DMS53 treated with DMSO at 0.1 percent for 48 hours (cell line): ENCODE data around the gene FN1.
"Not testable (repeated sequence)": the region's sequence is repeated elsewhere in the genome, so short reads cannot be mapped to it uniquely, and the experiment has no call there.

Source experiments
- DNase-seq: peaks from one replicate; lab custom pipeline; 2025; ENCODE audit not compliant: unreplicated experiment; lab: John Stamatoyannopoulos, UW

FN1 gene

DNA sequence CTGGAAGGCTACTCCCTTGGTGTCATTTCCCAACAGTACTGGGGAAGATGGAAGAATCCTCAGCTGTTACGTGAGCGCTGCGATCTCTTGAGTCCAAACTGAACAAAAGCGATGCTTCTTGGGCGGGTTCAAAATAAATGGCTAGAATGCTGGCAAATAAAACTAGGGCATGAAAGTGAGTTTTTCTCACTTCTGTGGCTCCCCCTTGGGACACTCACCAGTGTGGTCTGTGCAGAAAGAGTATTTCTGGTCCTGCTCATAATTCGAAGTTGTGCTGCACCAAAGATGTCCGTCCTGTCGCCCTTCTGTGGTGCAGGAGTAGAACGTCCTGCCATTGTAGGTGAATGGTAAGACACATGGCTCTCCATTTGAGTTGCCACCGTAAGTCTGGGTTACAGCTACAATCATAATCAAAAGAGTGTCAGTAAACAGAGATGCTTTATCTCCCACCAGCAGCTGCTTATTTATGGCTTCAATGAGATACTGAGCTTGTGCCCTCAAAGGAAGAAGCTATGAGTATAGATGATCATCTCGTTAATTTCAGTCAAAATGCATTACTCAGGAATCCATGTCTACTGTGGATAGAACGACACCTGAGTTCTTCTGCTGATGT is 11.8 kb downstream of the FN1 start:
- no peak for DNase-seq

DNA sequence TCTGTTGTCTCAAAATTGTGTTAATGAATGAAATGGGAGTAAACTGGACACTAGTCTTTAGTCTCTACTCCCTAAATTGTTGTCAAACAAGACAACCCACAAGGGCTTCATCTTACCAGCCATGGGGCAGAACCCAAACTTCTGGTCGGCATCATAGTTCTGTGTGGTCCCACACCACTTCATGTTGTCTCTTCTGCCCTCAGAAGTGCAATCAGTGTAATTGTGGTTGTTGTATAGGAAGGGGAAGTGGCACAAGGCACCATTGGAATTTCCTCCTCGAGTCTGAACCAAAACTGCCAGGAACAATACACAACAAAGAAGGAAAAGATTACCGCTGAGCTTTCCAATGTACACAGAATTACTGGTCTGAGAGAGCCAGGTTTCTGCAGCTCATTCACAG is 12.6 kb downstream of the FN1 start:
- DNase-seq = no peak

DNA sequence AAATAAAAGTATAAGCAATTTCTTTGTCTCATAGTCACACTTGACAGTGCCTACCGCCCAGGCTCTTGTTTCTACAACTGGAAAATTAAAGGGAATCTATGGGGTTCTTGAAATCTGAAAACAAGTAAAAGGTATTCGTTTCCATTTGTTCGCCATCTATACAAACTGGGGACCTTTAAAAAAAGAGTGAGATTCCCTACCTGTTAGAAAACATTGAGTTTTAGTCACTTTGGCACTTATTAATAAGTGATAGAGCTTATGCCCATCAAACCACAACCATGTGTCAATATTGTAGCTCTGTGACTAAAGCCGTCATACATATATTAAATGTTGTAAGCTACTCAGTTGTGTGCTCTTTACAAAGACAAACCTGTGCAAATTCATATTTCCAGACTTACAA is 13.2 kb downstream of the FN1 start:
- no peak for DNase-seq

DNA sequence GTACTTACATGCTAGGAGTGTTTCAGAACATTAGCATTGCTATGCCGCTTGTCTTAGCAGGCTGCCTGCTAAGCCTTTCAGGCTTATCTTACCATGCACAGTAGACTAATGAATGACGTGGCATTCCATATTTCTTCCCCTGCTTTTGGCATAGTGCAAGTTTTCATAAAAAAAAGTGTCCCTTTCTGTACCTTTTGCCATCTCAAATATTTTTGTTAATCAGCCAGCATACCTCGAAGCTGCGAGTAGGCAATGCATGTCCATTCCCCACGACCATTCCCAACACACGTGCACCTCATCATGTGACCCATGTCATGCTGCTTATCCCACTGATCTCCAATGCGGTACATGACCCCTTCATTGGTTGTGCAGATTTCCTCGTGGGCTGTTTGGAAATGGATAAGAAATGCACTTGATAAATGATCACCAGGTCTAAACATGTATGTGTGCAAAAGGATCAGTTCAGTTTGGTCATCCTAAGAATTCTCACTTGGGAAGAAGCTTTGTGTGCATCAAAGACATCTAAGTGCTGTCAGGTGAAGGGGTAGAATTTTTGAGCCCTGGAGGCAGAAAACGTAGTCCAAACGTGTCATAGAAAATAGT is 13.9 kb downstream of the FN1 start:
- no peak for DNase-seq

DNA sequence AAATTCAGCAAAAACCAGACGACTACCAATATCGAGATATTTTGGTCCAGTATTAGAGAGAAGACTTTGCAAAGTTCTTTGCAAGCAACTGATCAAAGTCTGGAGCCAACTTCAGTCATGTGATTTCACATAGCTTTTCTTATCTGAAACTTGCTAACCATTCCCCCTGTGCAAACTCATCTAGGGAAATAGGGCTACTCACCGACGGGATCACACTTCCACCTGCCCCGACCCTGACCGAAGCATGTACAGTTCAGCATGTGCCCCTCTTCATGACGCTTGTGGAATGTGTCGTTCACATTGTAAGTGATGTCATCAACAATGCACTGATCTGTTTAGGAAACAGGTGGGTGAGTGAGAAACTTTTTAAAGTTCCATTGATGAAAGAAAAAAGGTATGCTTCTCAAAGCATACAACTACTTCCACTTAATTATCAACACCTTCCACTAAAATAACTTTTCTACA is 15.4 kb downstream of the FN1 start:
- no peak for DNase-seq

DNA sequence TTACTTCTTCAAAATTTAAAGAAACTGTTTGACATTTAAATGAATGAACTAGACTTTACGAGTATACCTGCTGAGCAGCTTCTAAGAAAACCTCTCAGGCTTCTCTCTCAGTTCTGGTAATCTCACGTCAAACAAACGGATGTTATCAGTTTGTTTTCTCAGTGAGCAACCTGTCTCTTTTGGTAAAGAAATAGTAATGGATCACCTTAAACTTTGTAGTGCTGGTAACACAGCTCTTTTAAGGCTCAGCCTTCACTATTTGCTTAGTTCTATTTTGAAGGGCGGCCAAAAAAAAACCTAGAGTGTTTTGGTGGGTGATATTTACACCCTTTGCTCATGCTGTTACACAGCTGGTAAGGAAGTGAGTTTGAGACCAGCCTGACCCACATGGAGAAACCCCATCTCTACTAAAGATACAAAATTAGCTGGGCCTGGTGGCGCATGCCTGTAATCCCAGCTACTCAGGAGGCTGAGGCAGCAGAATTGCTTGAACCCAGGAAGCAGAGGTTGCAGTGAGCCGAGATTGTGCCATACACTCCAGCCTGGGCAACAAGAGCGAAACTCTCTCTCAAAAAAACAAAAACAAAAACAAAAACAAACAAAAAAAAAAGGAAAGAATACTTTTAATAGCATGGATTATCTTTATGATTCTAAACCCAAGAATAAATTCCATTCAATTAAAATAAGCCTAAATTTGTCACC is 15.9 kb downstream of the FN1 start:
- DNase-seq = peak; percentile 34

DNA sequence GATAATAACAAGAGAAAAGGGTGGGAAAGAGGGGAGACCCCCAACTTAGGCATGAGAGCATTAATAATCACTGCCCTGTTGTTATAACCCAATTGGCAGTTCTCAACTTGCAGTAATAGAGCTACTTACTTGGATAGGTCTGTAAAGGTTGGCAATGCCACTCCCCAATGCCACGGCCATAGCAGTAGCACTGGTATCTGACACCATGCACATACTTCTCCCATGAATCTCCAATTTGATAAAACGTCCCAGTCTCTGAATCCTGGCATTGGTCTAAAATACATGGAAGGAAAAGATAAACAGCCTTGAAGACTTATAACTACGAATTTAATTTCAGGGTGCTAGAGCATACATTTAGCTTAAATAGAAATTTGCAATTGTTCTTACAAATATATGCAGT is 16.8 kb downstream of the FN1 start:
- DNase-seq = no peak

DNA sequence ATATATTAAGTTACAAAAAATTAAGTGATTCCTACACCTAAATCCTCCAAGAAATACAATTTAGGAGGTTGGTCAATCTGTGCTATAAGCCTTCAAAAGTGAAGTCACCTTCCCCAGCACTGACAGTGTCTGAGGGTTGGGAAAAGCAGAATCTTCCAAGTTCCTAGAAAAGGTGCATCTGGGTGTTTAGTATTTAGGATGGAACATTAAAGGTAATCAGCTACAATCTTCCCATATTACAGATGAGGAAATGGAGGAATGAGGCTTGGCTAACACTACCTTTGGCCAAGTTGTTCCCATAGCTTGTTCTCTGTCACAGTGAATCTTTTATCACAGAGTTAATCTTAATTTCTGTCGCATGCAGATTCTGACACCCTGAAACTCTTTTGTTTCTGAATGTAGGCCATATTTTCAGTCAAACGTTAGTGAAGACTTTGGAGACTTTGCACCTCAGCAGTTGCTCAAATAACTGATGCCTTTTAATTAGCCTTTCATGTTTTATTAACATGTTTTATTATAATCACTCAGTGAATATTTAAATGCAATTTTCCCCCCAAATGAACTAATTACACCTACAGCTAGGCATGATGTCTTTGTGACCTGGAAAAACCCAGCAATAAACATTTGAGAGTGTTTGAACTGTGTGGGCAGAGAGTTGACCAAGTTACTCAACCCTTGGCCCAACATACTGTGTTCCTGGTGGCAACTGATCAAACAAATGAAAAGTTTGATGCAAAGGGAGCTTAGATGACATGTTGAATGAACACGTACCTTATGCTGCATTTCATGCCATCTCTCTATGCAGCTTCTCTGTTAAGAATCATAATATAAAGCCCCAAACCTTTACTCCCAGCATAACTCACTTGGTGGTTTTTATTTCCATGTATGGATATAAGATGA is 17.6 kb downstream of the FN1 start:
- DNase-seq = no peak

DNA sequence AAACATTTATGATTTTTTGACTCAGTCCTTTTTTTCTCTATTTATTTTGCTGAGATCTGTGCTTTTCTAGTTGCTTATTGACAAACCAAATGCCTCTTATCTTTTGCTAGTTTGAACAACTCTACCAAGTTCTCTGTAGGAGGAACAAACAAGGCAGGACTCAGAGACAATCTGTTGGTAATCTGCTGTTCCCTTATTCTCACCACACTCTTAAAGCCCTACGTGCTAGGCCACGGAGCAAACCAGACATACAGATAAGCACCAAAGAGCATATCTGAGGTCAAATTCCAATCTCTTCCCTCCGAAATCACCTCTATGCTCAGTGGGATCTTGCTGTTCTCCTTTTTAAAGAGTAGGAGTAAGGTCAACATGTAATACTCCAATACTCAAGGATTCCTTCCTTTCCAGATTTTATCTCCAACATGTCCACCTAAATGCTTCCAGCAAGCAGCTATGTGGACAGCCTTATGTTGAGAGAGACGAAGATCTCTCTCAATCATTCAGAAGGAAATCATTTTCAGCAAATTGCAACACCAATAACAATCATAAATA is 18.4 kb downstream of the FN1 start:
- no peak for DNase-seq

DNA sequence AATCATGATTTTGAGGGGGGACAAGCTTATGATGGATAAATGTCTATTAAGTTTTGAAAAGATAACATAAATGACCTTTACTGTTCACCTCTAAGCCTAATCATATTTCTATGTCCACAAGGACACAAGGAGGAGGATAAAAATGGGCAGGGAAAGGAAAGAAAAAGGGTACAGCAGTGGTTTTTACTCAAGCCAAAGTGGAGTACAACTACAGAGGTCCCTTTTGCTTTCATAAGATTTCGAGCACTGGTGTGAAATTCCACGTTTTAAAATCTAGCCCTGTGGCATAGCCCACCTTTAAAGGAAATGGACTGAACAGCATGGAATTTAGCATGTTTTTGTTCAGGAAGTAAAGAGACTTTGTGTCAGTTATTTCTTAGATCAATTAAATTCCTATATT is 19.2 kb downstream of the FN1 start:
- DNase-seq = no peak

DNA sequence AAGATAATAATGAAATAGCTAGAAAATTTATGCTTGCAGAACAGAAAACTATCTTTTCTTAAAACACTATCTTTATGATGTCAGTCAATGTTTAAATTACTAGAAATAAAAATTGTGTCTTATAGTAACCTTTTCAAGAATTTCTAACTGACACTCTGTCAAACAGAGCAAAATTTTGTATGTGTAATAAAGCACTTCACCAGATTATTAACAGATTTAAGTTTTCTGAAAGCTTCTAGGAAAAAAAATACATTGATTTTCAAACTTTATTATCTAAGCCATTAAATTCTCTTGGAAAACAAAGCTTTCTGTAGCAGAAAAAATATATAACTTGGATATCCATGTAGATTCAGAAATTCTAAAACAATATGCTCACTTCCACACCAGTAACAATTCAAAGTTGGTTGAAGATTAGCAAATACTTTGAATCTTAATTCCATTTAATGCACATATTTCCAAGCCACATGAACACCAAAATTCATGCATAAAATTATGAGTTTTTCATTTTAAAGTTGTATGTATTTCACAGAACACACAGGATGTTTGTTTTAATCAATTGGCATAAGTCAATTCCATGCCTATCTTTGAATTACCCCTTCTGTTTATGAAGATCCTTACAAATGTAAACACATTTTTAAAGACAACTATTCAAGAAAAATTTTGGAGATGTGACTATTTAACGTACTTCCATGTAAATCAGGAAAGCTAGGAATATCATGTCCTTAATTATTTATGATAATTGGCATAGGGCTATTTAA is 19.9 kb downstream of the FN1 start:
- no peak for DNase-seq

DNA sequence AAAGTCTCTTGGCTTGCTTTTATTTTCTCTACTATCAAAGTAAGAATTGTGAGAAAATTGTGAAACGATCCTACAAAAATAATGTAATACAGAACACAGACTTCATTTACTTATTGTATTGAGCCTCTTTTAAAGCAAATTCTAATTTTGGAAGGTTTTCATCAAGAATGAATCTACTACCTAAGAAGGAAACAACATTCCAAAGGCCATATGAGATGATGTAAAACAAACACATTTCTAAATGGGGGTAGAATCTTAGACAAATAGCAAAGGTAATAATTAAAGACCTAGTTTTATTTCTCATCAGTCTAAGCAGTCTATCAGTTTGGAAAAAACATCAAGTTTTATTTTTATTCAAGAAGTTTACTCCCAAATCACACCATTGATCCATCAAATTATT is 20.6 kb downstream of the FN1 start:
- no peak for DNase-seq

DNA sequence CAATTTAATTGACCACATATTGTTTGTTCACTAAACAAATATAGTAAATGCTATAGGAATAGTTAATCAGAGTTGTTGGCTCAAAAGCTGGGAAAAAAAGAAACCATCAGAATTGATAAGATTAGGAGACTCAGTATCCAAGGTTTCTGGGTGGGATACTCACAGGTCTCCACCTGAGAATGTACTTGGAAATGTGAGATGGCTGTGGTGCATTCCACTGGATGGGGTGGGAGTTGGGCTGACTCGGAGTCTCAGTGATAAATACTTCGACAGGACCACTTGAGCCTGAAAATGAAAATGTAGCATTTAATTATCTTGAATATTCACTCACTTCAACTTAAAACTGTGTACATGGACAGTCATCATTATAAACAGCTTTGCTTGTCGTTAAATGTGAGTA is 21.2 kb downstream of the FN1 start:
- DNase-seq = no peak

DNA sequence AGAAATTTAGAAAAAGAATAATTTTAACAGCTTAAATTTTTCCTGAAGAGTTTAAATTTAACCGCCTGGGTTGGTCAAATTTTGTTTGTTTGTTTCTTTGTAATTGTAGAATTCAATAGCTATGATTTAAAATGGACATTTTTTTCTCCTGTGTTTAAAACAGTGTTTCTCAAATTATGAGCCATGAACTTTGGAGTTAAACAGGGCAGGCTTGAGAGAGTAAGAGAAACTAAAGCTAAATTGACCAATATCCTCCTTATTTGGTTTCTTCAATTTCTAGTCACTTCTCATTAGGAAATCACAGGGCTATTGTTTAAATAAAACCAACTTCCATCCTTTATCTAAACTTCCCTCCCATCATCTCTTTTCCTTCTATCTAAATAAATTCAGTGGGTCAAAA is 21.9 kb downstream of the FN1 start:
- no peak for DNase-seq

DNA sequence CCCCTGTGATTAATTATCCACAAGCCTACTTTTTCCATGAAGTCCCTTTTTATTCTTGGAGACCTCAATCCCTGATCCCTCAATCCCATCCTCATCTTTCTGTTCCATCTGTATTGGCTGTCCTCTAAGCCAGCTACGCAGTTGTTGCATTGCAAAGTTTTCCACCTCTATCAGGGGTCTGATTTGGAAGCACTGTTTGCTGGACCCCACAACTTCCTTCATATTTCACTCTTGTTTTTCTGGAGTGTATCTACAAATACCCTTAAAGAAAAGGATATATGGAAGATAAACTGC is 22.4 kb downstream of the FN1 start:
- DNase-seq = no peak

DNA sequence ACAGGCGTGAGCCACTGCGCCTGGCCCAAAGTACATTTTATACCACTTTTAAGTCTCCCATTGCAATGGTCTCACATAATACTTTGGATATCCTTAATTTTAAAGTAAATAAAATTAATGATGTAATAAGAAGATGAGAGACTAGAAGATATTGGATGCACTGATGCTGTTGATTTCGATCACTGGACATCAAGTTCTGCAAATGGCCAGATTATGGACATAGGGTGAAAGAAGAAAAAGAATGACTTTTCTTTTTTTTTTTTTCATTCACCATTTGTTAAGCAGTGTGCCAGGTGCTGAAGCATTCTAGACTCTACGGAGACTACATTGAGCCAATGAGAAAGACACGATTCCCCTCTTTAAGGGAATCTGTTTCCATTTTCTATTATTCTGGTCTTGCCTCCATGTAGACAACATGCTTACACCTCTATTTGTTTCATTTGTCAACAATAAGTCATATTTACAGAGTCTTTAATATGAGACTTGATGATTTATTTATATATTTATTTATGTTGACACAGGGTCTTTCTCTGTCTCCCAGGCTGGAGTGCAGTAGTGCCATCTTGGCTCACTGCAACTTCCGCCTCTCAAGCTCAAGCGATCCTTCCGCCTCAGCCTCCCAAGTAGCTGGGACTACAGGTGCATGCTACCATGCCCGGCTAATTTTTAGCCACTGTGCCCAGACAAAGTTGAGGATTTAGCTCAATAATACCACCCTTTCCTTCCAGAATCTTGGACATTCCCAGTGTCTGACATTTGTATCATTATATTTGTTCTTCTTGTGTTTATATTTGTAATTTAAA is 23.7 kb downstream of the FN1 start:
- DNase-seq = no peak

DNA sequence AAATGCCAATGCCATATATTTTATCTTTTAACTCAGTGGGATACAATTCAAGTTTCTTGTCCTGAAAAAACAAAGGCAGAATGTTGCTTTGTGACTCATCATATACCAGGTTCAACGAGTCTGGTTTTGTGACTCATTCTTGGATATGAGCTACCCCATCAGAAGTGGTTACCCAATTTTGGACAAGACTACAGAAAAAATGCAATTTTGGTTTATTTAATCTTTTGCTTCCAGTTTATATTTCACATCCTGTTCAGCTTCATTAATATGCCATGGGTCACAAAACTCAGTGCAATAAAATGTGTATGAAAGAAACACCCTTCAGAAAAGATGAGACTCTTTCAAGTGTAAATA is 25.0 kb downstream of the FN1 start:
- peak; percentile 10 for DNase-seq

DNA sequence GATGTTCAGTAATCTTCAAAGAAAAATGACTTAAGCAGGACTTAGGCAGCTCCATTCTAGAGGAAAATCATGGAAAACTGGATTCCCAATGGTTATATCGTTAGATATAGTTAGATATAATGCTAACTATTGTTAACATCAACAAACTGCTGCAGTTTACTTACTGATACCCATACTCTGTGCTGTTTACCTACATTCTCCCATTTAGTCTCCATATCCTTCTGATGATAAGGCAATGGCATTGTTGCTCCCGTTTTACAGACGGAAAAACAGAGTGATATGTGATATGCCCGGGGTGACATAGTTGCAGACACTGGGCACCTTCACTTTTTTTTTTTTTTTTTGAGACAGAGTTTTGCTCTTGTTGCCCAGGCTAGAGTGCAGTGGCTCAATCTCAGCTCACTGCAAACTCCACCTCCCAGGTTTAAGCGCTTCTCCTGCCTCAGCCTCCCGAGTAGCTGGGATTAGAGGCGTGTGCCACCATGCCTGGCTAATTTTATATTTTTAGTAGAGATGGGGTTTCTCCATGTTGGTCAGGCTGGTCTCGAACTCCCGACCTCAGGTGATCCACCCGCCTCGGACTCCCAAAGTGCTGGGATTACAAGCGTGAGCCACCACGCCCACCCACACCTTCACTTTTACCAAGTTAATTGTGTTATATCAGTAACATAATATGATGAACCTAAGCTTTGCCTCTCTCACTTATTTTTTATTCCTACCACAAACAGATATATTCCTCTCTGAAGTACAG is 25.5 kb downstream of the FN1 start:
- not testable (repeated sequence) for DNase-seq
